Right lobe of liver (tissue), 4 donors: ENCODE data around the gene ATXN7L2.

Experiments used
- POLR2A ChIP-seq: fragments of 450-650 bp; IDR thresholded peaks from one replicate; pipeline ENCODE4 v1.6.1; 2017; ENCODE audit warnings: antibody characterized with exemption, mild to moderate bottlenecking
- TF ChIP-seq, protein P1 (sequence below), 4 donors: fragments of 200-600 bp in 3 of 4; fragments of 450-650 bp in 1 of 4; IDR thresholded peaks; one replicate each; pipeline versions ENCODE4 v1.5.1 to v1.8.0; 2016 to 2022; ENCODE audit warnings: antibody characterized with exemption in 4 of 4, mild to moderate bottlenecking in 2 of 4
- donor health status: DM: no; HTN: no; CAD: no.
- donor health status: DM: no; HTN: no; CAD: no.
- donor health status: DM: no; HTN: yes; CAD: no.

DNA sequence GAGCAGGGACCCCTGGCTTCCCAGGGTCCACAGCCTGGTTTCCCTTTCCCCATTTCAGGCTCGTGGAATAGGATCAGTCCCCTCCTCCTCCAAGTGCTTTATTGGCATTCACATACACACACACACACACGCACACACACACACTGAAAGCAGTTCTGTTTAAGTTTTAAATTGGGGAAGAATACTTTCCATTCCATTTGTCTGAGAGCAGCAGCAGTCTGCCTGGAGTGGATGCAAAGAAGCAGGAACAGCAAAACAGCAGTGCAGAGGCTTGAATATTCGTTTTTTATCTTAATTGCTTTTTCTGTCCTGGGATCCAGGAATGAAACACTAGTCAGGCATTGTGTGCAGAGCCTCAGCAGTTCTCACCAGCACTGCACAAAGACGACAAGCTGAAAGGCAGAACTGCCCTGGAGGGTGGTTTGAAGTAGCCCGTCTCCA lies 17.3 kb downstream of the ATXN7L2 start:
- TF ChIP-seq, protein P1, sequence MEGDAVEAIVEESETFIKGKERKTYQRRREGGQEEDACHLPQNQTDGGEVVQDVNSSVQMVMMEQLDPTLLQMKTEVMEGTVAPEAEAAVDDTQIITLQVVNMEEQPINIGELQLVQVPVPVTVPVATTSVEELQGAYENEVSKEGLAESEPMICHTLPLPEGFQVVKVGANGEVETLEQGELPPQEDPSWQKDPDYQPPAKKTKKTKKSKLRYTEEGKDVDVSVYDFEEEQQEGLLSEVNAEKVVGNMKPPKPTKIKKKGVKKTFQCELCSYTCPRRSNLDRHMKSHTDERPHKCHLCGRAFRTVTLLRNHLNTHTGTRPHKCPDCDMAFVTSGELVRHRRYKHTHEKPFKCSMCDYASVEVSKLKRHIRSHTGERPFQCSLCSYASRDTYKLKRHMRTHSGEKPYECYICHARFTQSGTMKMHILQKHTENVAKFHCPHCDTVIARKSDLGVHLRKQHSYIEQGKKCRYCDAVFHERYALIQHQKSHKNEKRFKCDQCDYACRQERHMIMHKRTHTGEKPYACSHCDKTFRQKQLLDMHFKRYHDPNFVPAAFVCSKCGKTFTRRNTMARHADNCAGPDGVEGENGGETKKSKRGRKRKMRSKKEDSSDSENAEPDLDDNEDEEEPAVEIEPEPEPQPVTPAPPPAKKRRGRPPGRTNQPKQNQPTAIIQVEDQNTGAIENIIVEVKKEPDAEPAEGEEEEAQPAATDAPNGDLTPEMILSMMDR (IDR thresholded peaks at IDR 0.05), result no peak
- TF ChIP-seq POLR2A, result no peak
